ENCODE data around the gene FN1.

FN1 gene

DNA sequence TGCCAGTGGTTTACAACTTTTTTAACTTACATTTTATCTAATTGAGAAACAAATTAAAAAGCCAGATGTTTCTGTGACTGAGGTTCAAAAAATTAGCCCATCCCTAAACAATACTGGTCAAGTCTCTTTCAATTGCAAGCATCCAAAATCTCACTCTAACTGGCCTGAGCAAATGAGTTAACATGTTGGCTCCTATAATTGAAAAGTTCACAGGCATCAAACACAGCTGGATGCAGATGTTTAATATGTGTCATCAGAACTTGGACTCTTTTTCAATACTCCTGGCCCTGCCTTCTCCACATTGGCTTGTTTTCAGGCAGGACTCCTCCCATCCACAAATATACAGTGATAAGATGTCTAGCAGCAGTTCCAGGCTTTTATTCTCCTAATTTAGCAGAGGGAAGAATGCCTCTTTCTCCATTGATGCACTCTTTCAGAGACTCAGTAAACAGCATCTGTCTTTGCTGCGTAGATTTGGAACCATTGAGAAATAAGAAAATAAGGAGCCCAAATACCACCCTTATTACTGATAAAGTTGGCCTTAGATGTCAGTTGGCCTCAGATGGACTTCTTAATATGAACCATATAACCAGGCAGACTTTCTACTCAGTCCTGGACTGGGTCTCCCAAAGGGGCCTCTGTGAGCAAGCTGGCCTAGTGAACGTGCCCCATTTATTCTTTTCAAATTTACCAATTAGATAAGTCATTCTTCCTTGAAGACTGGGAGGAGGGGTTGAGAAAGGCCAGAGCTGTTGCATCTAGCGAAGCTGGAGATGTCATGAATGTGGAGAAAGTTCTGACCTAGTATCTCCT, 30.4 kb upstream of the FN1 start:
- TF ChIP-seq, protein P1, sequence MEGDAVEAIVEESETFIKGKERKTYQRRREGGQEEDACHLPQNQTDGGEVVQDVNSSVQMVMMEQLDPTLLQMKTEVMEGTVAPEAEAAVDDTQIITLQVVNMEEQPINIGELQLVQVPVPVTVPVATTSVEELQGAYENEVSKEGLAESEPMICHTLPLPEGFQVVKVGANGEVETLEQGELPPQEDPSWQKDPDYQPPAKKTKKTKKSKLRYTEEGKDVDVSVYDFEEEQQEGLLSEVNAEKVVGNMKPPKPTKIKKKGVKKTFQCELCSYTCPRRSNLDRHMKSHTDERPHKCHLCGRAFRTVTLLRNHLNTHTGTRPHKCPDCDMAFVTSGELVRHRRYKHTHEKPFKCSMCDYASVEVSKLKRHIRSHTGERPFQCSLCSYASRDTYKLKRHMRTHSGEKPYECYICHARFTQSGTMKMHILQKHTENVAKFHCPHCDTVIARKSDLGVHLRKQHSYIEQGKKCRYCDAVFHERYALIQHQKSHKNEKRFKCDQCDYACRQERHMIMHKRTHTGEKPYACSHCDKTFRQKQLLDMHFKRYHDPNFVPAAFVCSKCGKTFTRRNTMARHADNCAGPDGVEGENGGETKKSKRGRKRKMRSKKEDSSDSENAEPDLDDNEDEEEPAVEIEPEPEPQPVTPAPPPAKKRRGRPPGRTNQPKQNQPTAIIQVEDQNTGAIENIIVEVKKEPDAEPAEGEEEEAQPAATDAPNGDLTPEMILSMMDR (conservative IDR thresholded peaks at IDR 0.05): no peak
- no peak overlapping the region for H3K27ac ChIP-seq

DNA sequence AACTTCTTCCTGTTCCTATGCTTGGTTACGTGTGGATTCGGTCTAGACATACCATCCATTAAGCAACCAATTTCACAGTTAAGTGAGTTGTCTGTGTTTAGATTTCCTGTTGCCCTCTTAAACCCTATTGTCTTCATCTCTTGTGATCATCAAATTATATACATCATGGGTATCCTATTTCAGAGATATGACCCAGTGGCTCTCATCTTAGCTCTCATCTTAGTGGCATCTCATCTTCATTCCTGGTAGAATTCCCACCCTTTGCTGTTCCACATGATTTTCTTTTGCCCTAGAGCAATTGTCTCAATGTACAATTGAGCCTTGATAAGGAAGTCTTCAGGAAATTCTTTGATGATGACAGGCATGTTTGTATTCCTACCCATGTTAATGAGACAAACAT, 29.4 kb upstream of the FN1 start:
- H3K27ac ChIP-seq: no peak overlapping the region
- TF ChIP-seq, protein P1 (conservative IDR thresholded peaks at IDR 0.05): no peak

DNA sequence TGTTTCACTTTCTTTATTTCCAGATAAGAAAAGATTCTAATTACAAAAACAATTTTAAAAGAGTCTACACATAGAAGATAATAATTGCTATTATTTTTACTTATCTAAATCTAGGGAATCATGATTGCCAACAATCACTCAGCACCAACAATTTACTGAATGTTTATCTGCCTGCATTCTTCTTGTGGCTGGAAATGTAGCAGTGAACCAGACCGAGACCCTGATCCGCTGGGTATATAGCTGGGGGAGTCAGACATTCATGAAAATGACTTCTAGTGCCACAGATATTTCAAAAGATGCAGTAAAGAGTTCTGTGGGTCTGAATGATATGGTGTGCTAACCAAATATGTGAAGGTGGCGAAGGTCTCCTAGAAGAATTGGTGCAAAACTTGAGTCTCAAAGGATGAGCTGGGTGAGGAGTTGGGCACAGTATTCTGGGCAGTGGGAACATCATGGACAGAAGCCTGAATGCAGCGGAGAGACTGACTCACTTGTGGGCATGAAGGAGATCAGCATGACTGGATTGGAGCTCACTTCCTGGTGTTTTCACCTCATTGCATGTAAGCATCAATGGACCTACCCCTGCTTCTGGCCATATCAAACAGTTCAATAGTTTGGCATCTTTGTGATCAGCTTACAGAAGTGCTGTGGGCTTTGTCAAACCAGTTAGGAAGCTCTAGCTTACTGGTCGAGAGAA, 26.1 kb upstream of the FN1 start:
- no peak overlapping the region for H3K27ac ChIP-seq
- TF ChIP-seq, protein P1 (conservative IDR thresholded peaks at IDR 0.05): no peak

DNA sequence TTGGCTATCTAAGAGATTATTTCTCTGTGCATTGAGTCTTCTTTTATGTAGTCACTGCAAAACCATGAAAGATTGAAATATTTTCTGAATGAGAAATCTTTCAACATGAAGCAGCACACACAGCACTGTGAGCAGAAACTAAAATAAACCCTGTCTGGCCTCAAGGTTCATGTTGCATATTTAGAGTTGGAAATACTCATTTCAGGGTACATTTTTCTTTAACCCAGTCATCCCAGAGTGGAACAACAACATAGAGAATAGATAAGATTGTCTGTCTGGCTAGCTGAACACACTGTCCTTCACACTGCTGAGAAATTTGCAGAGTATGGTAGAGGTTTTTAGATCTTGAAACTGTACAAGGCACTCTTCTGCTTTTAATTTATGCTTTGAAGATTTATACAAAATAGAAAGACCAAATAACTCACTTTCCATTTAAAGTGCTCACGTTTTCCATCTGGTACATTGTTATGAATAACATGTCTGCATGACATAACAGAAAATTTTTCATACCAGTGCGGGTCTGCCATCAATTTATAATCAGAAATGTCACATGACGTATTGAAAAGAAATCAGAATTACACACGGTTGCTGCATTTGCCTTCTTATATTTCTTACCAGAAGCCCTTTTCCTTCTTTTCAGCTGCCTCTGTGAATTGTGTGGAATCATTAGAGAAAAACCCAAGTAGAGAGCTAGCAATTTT, 25.0 kb upstream of the FN1 start:
- no peak overlapping the region for H3K27ac ChIP-seq
- TF ChIP-seq, protein P1 (conservative IDR thresholded peaks at IDR 0.05): no peak

DNA sequence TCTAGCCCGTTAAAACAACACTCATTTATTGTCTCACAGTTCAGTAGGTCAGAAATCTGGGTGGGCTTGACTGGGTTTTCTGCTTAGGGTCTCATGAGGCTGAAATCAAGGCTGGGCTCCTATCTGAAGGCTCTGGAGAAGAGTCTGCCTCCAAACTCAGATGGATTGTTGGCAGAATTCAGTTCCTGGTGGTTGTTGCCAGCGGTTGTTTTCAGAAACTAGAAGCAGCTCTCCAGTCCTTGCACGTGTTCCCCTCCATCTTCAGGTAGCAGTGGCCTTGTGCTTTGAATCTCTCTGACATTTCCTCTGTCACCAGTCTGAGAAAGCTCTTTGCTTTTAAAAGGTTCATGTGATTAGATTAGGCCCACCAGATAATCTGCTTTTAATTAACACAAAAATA, 20.1 kb upstream of the FN1 start:
- TF ChIP-seq, protein P1 (conservative IDR thresholded peaks at IDR 0.05): no peak
- no peak overlapping the region for H3K27ac ChIP-seq

DNA sequence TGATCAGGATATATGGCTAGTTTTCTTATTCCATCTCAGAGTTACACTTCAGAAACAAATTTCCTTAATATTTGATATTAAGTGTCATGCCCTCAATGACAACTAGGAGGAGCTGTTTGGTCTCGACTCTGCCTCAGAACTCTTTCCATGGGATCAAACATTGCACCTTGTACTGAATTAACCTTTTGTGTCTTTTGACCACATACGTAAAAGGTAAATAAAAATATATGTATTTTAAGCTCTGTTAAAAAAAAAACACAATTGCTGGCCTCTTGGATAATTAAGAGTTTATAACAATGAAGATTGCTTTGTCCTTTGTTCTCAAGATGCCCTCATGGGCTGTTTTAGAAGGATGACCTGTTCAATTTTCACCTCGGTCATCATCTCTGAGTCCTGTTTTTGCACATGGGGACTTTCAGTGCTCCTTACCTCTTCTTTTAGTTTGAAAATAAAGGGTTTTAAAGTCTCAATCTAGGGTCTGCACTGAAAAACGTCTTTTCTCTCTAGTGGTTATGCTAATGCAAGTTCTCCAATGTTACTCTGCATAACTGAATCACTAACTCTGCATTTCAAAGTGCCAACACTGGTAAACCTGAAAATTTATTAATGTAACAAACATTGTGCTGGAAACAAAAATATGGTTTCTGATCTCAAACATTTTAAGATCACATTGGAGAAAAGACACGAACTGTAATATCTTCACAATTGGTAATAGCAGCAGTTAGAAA, 18.8 kb upstream of the FN1 start:
- TF ChIP-seq, protein P1 (conservative IDR thresholded peaks at IDR 0.05): peak; percentile 86
- no peak overlapping the region for H3K27ac ChIP-seq
